GM12878 (cell line): ENCODE data around the gene COL21A1. TPM values are rescaled to one million over a fixed set of nuclear protein-coding genes. Genes with fewer than 3 reads are reported as not detected.

Experiments used
- ATAC-seq: fragments of 200-7000 bp; cut with Tn5 transposase; 3 replicates; pipeline ENCODE4 v1.9.1; 2020; ENCODE audit warnings: mild to moderate bottlenecking, moderate library complexity
- BruUV-seq: library from RNA; stranded (reverse); fragments of 400-500 nt; replicated peaks from 2 replicates; lab custom pipeline; 2021; lab: Mats Ljungman, UMichigan
- CTCF ChIA-PET: fragments of 300-600 bp; sonication (Branson Sonifier 250); formaldehyde crosslinking; extraction: SDS; loops from one replicate; lab custom pipeline; 2021; ENCODE audit warnings: inconsistent platforms; lab: Yijun Ruan, JAX
- POLR2A ChIA-PET: fragments of 350-600 bp; formaldehyde crosslinking; extraction: SDS; loops from one replicate; lab custom pipeline; 2021; ENCODE audit warnings: inconsistent platforms; lab: Charles Lee
- RAD21 ChIA-PET: fragments of 300-600 bp; sonication (Branson Sonifier 250); formaldehyde crosslinking; loops from one replicate; lab custom pipeline; 2023; ENCODE audit warnings: antibody characterized with exemption; ENCODE audit not compliant: unreplicated experiment; lab: Charles Lee
- SMC1A ChIA-PET: fragments of 300-600 bp; sonication (Branson Sonifier 250); formaldehyde crosslinking; loops from one replicate; lab custom pipeline; 2023; ENCODE audit not compliant: unreplicated experiment, uncharacterized antibody; lab: Charles Lee
- DNase-seq: peaks from one replicate; pipeline ENCODE4 v3.0.0-alpha.2; 2011; ENCODE audit warnings: low read depth, low spot score
- FAIRE-seq: peaks from 3 replicates; lab custom pipeline; 2011; peaks lifted over from hg19 to GRCh38; lab: Jason Lieb, UNC
- H2AFZ ChIP-seq: 2 replicates; pipeline ENCODE4 v1.6.0; 2011; ENCODE audit warnings: low read depth, low read length, control low read depth; ENCODE audit not compliant: control insufficient read depth
- H3K27ac ChIP-seq: 2 replicates; pipeline ENCODE4 v1.5.1; 2011; ENCODE audit warnings: control low read depth; ENCODE audit not compliant: control insufficient read depth, insufficient read depth
- H3K27me3 ChIP-seq, 2 experiments: replicated peaks in 1 of 2; 2 replicates each; pipeline versions ENCODE4 v1.6.0 to v1.6.1; 2011; ENCODE audit warnings: low read length in 1 of 2; ENCODE audit not compliant: control insufficient read depth in 2 of 2, insufficient read depth in 2 of 2
- H3K36me3 ChIP-seq, 2 experiments: 2 replicates each; pipeline ENCODE4 v1.5.1; 2011; ENCODE audit warnings: low read length in 1 of 2; ENCODE audit not compliant: control insufficient read depth in 2 of 2, insufficient read depth in 2 of 2
- H3K4me1 ChIP-seq: 2 replicates; pipeline ENCODE4 v1.6.1; 2011; ENCODE audit warnings: mild to moderate bottlenecking, low read length, moderate library complexity, mixed read lengths; ENCODE audit not compliant: control insufficient read depth, insufficient read depth
- H3K4me2 ChIP-seq: 2 replicates; pipeline ENCODE4 v1.6.0; 2011; ENCODE audit warnings: control low read depth; ENCODE audit not compliant: control insufficient read depth, insufficient read depth
- H3K4me3 ChIP-seq: fragments of 200-600 bp; sonication (generic); 2 replicates; pipeline ENCODE4 v1.5.1; 2016
- H3K79me2 ChIP-seq: 2 replicates; pipeline ENCODE4 v1.6.0; 2011; ENCODE audit warnings: low read length; ENCODE audit not compliant: control insufficient read depth, insufficient read depth
- H3K9ac ChIP-seq: 2 replicates; pipeline ENCODE4 v1.8.0; 2011; ENCODE audit warnings: low read length, control low read depth, mixed read lengths; ENCODE audit not compliant: control insufficient read depth, insufficient read depth
- H3K9me3 ChIP-seq: replicated peaks from 3 replicates; pipeline ENCODE4 v1.5.1; 2011; ENCODE audit warnings: mild to moderate bottlenecking, low read length; ENCODE audit not compliant: control insufficient read depth, insufficient read depth
- H4K20me1 ChIP-seq: 2 replicates; pipeline ENCODE4 v1.6.0; 2011; ENCODE audit not compliant: control insufficient read depth, insufficient read depth
- ATF2 ChIP-seq: IDR thresholded peaks from 2 replicates; pipeline ENCODE4 v1.6.1; 2012; ENCODE audit warnings: low read length, inconsistent platforms
- BCL11A ChIP-seq: IDR thresholded peaks from 2 replicates; pipeline ENCODE4 v1.6.1; 2011; ENCODE audit warnings: low read depth, low read length
- CHD4 ChIP-seq: fragments of 200-600 bp; sonication (generic); IDR thresholded peaks from 2 replicates; pipeline ENCODE4 v1.6.1; 2016; ENCODE audit warnings: mild to moderate bottlenecking
- CREM ChIP-seq: IDR thresholded peaks from 2 replicates; pipeline ENCODE4 v1.6.1; 2014; ENCODE audit warnings: antibody characterized with exemption, low read depth
- GATAD2B ChIP-seq: fragments of 450-650 bp; conservative IDR thresholded peaks from 2 replicates; pipeline ENCODE4 v1.6.1; 2017; ENCODE audit warnings: low read depth, mild to moderate bottlenecking, moderate library complexity
- PBX3 ChIP-seq: IDR thresholded peaks from 2 replicates; pipeline ENCODE4 v1.6.1; 2011; ENCODE audit warnings: mild to moderate bottlenecking, low read depth, low read length, moderate library complexity; ENCODE audit not compliant: insufficient replicate concordance
- RB1 ChIP-seq: fragments of 450-650 bp; formaldehyde crosslinking; IDR thresholded peaks from 2 replicates; pipeline ENCODE4 v1.6.1; 2017; ENCODE audit warnings: mild to moderate bottlenecking, borderline replicate concordance
- SKIL ChIP-seq: fragments of 450-650 bp; IDR thresholded peaks from 2 replicates; pipeline ENCODE4 v1.6.1; 2017; ENCODE audit warnings: mild to moderate bottlenecking, low read depth, inconsistent platforms; ENCODE audit not compliant: poor library complexity, severe bottlenecking
- SPI1 ChIP-seq: IDR thresholded peaks from 2 replicates; pipeline ENCODE4 v1.6.1; 2011; ENCODE audit warnings: low read depth, mild to moderate bottlenecking, low read length, moderate library complexity, borderline replicate concordance; ENCODE audit not compliant: insufficient read depth
- TCF7 ChIP-seq: IDR thresholded peaks from 2 replicates; pipeline ENCODE4 v1.6.1; 2014; ENCODE audit warnings: antibody characterized with exemption, borderline replicate concordance
- WGBS: methylation state at CpG from one replicate; pipeline ENCODE4 v1.1.6; 2016; ENCODE audit warnings: low lambda C conversion rate; ENCODE audit not compliant: insufficient replicate concordance, insufficient coverage; ENCODE audit errors: missing lambda C conversion rate; 5-methylcytosine and 5-hydroxymethylcytosine counted together
- in situ Hi-C: fragments of 300-500 bp; cut with MboI; formaldehyde crosslinking; loops from 9 replicates; pipeline ENCODE4 v1.14.3; 2018; ENCODE audit warnings: mixed read lengths
- intact Hi-C: fragments of 100-400 bp; cut with micrococcal nuclease; formaldehyde crosslinking; loops from one replicate; pipeline ENCODE4 v1.14.2; 2022; ENCODE audit not compliant: unreplicated experiment
- polyA plus RNA-seq, 11 experiments: library from polyadenylated mRNA; depleted of rRNA in 4 of 11; unstranded in 6 of 11; stranded (reverse) in 5 of 11; fragments of >200 nt; fragmentation: Nextera tagmentation in 4 of 11; fragmentation: Illumina TruSeq in 1 of 11; extraction: Ambion mirVana in 4 of 11; extraction: Trizol in 1 of 11; gene quantifications; 1 replicate in 1 of 11; 2 replicates in 10 of 11; pipeline versions ENCODE4 v1.2.1 to v1.2.3, GENCODE V29; 2011 to 2016; ENCODE audit warnings: inconsistent platforms in 2 of 11, missing spikeins in 2 of 11, low read depth in 1 of 11
- total RNA-seq, 4 experiments: library from RNA; depleted of rRNA in 3 of 4; stranded (reverse); fragments of >200 nt in 3 of 4; fragmentation: Illumina TruSeq in 1 of 4; extraction: Trizol in 1 of 4; gene quantifications; 2 replicates each; pipeline versions ENCODE4 v1.2.1 to v1.2.3, GENCODE V29; 2013 to 2021

COL21A1 gene
- total and polyA plus RNA-seq, 10 of the 15 experiments (the other 5 are each of a cell fraction or from before 2014, with no cell fraction given): 0.10 TPM; not detected in 9

GRCh38 chr6:56270812-56271441 lies 23.5 kb upstream of the COL21A1 start:
- RAD21 ChIA-PET: no interaction called here
- FAIRE-seq: no peak

GRCh38 chr6:56268266-56268665 lies 20.9 kb upstream of the COL21A1 start:
- ChIA-PET SMC1A (no interaction called here), CTCF (no interaction called here), POLR2A (no interaction called here), RAD21 (no interaction called here)
- no peaks in the 10 kb centered on the region for H4K20me1 ChIP-seq
- H3K27ac ChIP-seq: no peak overlapping the region
- no TSS peak for BruUV-seq
- no peaks in the 10 kb centered on the region for H3K9me3 ChIP-seq
- H3K36me3 ChIP-seq: no peaks in the 10 kb centered on the region
- H3K27me3 ChIP-seq: peaks cover 0 to 2% of the 10 kb centered on the region in 2 experiments; a peak in 2 of 4 replicates
- intact Hi-C loops (no loop called here), in situ Hi-C loops (no loop called here)
- H2AFZ ChIP-seq: no peak overlapping the region
- no peaks in the 10 kb centered on the region for H3K4me1 ChIP-seq
- FAIRE-seq (no peak), DNase-seq (no peak), ATAC-seq (no peak)
- H3K79me2 ChIP-seq: no peaks in the 10 kb centered on the region
- no peak overlapping the region for H3K4me3 ChIP-seq
- WGBS: 0% methylated on average over 2 of the region's 2 CpGs
- H3K9ac ChIP-seq: no peak overlapping the region
- no peak overlapping the region for H3K4me2 ChIP-seq
- no peak for TF ChIP-seq PBX3
- TF ChIP-seq SPI1: no peak
- no peak for TF ChIP-seq BCL11A
- no peak for TF ChIP-seq TCF7
- TF ChIP-seq CHD4: no peak
- TF ChIP-seq SKIL: no peak
- TF ChIP-seq GATAD2B: no peak

More at GRCh38 chr6:56270812-56271441, 23.5 kb upstream of the COL21A1 start:
- Histone ChIP-seq H3K4me2 (no peak overlapping the region), H3K9me3 (no peaks in the 10 kb centered on the region), H3K27me3 (peaks cover 0 to 2% of the 10 kb centered on the region in 2 experiments; a peak in 1 of 4 replicates), H3K27ac (no peak overlapping the region), H4K20me1 (no peaks in the 10 kb centered on the region), H3K79me2 (no peaks in the 10 kb centered on the region), H2AFZ (no peak overlapping the region), H3K36me3 (no peaks in the 10 kb centered on the region), H3K4me1 (no peaks in the 10 kb centered on the region), H3K4me3 (no peak overlapping the region), H3K9ac (no peak overlapping the region)
- ChIA-PET SMC1A (no interaction called here), CTCF (no interaction called here), POLR2A (no interaction called here)
- in situ Hi-C loops (no loop called here), intact Hi-C loops (no loop called here)
- ATAC-seq (no peak), DNase-seq (no peak)
- 0% methylated on average over 1 of the region's 1 CpG for WGBS
- no peak for TF ChIP-seq RB1
- TF ChIP-seq CREM: no peak
- TF ChIP-seq ATF2: no peak
- BruUV-seq: no TSS peak
